Mesothelial cell of epicardium (in vitro differentiated cells): ENCODE measurements around the gene ZBTB33. TPM values are rescaled to one million over a fixed set of nuclear protein-coding genes. Genes with fewer than 3 reads are reported as not detected.

Experiments
- DNase-seq, 2 experiments: peaks; one replicate each; pipeline ENCODE4 v3.0.0; 2021; ENCODE audit warnings: low spot score in 2 of 2; ENCODE audit not compliant: unreplicated experiment in 2 of 2
- H3K27ac Mint-ChIP-seq: 2 replicates; pipeline ENCODE4 v1.8.0; 2021; ENCODE audit warnings: mixed read lengths
- H3K27me3 Mint-ChIP-seq: 2 replicates; pipeline ENCODE4 v1.8.0; 2021; ENCODE audit warnings: low read depth, mixed read lengths
- H3K36me3 Mint-ChIP-seq: 2 replicates; pipeline ENCODE4 v1.8.0; 2021; ENCODE audit warnings: mixed read lengths
- H3K4me1 Mint-ChIP-seq: 2 replicates; pipeline ENCODE4 v1.8.0; 2021; ENCODE audit warnings: mixed read lengths
- H3K4me3 Mint-ChIP-seq: 2 replicates; pipeline ENCODE4 v1.8.0; 2021; ENCODE audit warnings: mild to moderate bottlenecking, moderate library complexity, mixed read lengths
- H3K9me3 Mint-ChIP-seq: 2 replicates; pipeline ENCODE4 v1.8.0; 2021; ENCODE audit warnings: mixed read lengths
- total RNA-seq: library from RNA; stranded (reverse); gene quantifications from 3 replicates; pipeline ENCODE4 v1.2.1, GENCODE V29; 2021
- TF ChIP-seq, protein P1 (sequence below): fragments of 200-600 bp; sonication (generic); IDR thresholded peaks from one replicate; pipeline ENCODE4 v1.5.0; 2021; ENCODE audit warnings: antibody characterized with exemption; ENCODE audit not compliant: unreplicated experiment

The ZBTB33 gene
- total RNA-seq, 1 donor from 2014 or later: 20.3 TPM

DNA sequence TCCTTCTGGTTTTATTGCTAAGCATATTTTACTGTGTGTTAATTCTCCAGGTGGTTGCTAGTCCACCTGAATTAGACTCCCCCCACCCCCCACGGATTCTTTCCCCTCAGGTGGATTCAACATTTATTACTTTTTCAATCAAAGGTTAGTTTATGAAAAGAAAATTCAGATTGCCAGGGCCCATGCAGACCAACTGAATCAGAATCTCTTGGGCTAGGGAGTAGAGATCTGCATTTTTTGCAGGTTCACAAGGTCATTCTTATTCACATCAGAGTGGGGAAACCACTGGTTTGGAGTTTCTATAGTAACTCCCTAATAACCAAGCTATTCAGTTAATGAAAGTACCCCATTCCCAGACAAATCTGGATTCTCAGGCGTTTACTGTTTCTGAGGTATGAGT, 50.9 kb downstream of the ZBTB33 start:
- Mint-ChIP-seq H3K36me3 (no peaks in the 10 kb centered on the region), H3K4me1 (peaks cover 4% of the 10 kb centered on the region), H3K4me3 (no peak overlapping the region), H3K27me3 (peaks cover 10% of the 10 kb centered on the region), H3K9me3 (peaks cover 6% of the 10 kb centered on the region), H3K27ac (no peak overlapping the region)
- no peak for DNase-seq
- TF ChIP-seq, protein P1, sequence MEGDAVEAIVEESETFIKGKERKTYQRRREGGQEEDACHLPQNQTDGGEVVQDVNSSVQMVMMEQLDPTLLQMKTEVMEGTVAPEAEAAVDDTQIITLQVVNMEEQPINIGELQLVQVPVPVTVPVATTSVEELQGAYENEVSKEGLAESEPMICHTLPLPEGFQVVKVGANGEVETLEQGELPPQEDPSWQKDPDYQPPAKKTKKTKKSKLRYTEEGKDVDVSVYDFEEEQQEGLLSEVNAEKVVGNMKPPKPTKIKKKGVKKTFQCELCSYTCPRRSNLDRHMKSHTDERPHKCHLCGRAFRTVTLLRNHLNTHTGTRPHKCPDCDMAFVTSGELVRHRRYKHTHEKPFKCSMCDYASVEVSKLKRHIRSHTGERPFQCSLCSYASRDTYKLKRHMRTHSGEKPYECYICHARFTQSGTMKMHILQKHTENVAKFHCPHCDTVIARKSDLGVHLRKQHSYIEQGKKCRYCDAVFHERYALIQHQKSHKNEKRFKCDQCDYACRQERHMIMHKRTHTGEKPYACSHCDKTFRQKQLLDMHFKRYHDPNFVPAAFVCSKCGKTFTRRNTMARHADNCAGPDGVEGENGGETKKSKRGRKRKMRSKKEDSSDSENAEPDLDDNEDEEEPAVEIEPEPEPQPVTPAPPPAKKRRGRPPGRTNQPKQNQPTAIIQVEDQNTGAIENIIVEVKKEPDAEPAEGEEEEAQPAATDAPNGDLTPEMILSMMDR: no peak

DNA sequence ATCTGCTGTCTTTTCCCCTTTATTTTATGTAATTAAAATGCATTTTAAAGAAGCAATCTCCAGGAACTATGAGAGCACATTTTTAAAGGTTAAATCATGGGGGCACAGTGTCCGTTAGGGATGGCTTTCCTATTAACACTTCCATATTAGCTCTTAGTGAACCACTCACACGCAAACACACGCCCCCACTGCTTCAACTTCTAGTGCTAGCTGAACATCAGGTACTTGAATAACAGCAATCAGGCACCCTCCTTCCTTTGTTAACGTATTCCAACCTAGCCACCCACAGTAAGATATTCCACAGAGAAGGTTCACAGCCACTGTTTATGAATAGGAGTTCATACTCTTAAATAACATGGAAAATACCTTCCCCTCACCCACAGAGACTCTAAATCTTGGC, 51.3 kb downstream of the ZBTB33 start:
- H3K4me1 Mint-ChIP-seq: peaks cover 4% of the 10 kb centered on the region
- H3K27ac Mint-ChIP-seq: no peak overlapping the region
- TF ChIP-seq, protein P1: no peak
- DNase-seq: no peak
- peaks cover 6% of the 10 kb centered on the region for H3K9me3 Mint-ChIP-seq
- H3K27me3 Mint-ChIP-seq: peaks cover 14% of the 10 kb centered on the region
- no peak overlapping the region for H3K4me3 Mint-ChIP-seq
- no peaks in the 10 kb centered on the region for H3K36me3 Mint-ChIP-seq

DNA sequence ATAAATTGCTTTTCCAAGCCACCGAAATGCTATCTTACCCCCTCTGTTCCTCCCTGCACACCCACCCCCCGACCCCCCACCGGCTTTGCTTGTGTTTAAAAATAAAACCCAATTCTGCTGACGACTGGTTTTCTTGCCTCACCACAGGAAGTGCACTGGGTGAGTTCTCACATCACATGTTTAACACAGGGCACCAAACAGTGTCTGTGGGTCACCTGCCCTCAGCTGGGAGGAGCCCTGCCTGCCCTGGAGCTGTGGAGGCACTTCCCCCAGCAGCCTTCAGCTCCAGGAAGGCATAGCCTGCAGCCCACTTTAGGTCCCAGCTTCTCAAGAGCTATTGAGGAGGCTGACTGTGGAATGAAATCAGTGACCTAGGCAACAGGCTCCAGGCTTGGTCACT, 51.8 kb downstream of the ZBTB33 start:
- no peaks in the 10 kb centered on the region for H3K36me3 Mint-ChIP-seq
- peaks cover 1% of the 10 kb centered on the region for H3K9me3 Mint-ChIP-seq
- H3K4me3 Mint-ChIP-seq: no peak overlapping the region
- peaks cover 4% of the 10 kb centered on the region for H3K4me1 Mint-ChIP-seq
- TF ChIP-seq, protein P1: no peak
- DNase-seq: no peak
- H3K27ac Mint-ChIP-seq: no peak overlapping the region
- peaks cover 19% of the 10 kb centered on the region for H3K27me3 Mint-ChIP-seq

DNA sequence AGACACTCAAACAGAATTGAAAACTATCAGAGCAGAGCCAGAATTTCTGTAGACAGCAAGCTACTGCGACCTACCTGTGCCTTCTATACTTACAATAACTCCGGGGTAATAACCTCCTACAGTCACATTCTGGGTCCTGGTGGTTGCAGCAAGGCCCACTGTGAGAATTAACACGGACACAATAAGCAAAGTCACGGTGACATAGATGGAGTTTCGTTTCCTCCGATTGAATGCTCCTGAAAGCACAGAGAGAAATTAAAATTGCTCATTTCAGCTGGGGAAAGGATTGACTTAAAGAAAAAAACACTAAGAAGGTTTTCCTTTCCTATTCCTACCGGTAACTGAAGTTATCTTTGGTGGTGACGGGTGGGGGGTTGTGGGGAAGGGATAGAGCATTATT, 53.6 kb downstream of the ZBTB33 start:
- Mint-ChIP-seq H3K4me1 (peaks cover 6% of the 10 kb centered on the region), H3K4me3 (no peak overlapping the region), H3K36me3 (no peaks in the 10 kb centered on the region), H3K9me3 (no peaks in the 10 kb centered on the region), H3K27me3 (peaks cover 37% of the 10 kb centered on the region), H3K27ac (no peak overlapping the region)
- TF ChIP-seq, protein P1: no peak
- no peak for DNase-seq

DNA sequence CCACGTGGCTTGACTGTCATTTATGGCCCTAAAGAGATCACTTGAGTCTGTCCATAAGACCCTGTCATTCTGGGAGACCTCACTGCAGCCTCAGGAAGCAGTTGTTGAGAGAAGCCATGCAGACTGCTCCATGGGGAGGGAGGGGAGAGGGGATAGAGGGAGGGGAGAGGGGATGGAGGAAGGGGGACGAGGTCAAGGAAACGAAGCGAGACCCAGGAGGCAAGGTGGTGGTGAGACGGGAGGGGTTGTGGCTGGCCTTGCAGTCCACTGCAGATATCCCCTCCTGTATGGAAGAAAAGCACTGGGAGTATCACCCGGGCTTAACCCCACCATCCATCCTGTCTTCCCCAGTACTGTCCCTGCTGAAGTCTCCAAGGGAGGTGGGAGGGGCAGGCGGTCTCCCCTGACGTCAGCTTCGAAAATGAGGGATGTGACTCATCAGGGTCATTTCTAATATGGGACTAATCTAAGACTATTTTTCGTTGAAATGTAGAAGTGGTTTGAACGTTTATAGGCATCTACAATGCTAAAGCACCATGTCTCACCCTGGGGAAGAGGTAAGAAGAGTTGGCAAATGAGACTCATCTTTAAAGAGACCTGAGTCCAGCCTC, 55.0 kb downstream of the ZBTB33 start:
- peaks cover 50% of the 10 kb centered on the region for H3K27me3 Mint-ChIP-seq
- DNase-seq: no peak
- H3K27ac Mint-ChIP-seq: no peak overlapping the region
- H3K4me1 Mint-ChIP-seq: peaks cover 15% of the 10 kb centered on the region
- no peaks in the 10 kb centered on the region for H3K9me3 Mint-ChIP-seq
- H3K4me3 Mint-ChIP-seq: no peak overlapping the region
- TF ChIP-seq, protein P1: no peak
- H3K36me3 Mint-ChIP-seq: no peaks in the 10 kb centered on the region

DNA sequence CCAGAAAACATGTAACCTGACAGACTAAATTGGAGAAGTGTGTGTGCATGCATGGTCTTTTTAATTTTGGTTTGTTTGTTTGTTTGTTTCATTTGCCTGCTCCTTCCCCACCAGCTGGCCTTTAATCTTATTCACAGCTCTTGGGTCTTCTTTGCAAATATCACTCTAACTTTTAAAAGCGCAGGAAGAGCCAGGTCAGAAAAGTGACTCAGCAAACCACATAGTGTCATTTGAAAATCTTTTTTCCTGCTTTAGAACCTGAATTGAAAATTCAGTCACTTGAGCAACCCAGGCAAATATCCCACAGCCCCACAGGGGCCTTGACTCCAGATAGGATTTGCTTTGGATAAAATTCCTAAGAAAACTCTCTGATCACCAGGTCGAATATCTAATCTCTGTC, 56.0 kb downstream of the ZBTB33 start:
- no peaks in the 10 kb centered on the region for H3K36me3 Mint-ChIP-seq
- H3K9me3 Mint-ChIP-seq: no peaks in the 10 kb centered on the region
- H3K27ac Mint-ChIP-seq: no peak overlapping the region
- H3K4me1 Mint-ChIP-seq: peaks cover 16% of the 10 kb centered on the region
- DNase-seq: no peak
- H3K27me3 Mint-ChIP-seq: peaks cover 55% of the 10 kb centered on the region
- H3K4me3 Mint-ChIP-seq: no peak overlapping the region
- TF ChIP-seq, protein P1: no peak
